Putamen (tissue), 1 donor: ENCODE data around the gene AVL9.
"Not testable (repeated sequence)": the region's sequence is repeated elsewhere in the genome, so short reads cannot be mapped to it uniquely, and the experiment has no call there.

ENCODE experiments used
- DNase-seq: peaks from one replicate; pipeline ENCODE4 v3.0.0-alpha.2; 2016; ENCODE audit warnings: low spot score

AVL9 gene

GRCh38 chr7:32591938-32592337, 96.6 kb downstream of the AVL9 start:
- no peak for DNase-seq

DNA sequence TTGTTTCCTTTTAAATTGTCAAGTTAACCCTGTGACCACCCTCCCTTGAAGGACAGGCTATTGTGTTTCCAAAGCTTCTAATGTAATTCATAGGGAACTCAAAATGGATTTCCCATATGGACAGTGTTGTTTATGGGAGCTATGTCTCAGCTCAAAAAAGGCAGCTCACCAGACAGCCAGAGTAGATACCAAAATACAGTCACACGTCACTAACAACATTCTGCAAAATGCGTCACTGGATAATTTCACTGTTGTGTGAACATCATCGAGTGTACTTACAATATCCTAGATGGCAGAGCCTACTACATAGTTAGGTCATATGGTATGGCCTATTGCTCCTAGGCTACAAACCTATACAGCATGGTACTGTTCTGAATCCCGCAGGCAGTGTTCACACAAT, 97.4 kb downstream of the AVL9 start:
- DNase-seq: no peak

DNA sequence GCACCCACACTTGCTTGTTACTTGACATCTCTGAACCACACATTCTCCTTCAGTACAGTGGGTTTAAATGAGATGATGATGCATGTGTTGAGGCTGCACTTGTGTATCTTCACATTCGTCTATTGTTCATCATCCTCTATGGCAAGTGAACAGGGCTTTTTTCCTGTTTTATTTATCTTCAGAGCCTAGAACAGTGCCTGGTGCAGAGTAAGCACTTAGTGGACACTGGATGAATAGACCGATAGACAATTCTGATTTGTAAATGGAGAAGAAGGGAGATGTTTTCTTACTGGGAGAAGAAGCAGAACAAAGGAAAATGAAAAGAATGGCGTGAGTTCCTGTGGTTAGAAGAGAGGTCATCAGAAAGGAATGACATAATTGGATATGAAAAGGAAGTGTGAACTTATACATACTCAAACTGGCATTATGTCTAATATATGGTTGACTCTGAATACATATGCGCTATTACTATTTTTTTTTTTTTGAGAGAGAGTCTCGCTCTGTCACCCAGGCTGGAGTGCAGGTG, 99.7 kb downstream of the AVL9 start:
- no peak for DNase-seq

DNA sequence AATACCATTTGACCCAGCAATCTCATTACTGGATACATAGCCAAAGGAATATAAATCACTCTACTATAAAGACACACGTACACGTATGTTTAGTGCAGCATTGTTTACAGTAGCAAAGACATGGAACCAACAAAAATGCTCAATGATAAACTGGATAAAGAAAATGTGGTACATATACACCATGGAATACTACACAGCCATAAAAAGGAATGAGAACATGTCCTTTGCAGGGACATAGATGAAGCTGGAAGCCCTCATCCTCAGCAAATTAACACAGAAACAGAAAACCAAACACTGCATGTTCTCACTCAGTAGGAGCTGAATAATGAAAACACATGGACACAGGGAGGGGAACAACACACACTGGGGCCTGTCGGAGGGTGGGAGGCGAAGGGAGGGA, 105.9 kb downstream of the AVL9 start:
- DNase-seq: not testable (repeated sequence)

DNA sequence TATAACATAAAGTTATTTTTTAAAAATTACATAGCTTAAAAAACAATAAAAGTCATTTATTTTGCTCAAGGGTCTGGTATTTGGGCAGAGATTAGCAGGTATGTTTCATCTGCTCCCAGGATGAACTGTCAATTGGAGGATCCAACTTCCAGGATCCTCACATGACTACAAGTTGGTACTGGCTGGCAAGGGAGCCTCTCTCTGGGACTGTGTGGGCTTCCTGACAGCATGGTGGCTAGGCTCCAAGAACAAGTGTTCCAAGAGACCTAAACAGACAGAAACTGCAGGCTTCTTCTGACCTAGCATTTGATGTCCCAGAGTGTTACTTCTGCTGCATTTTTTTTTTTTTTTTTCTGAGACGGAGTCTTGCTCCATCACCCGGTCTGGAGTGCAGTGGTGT, 107.2 kb downstream of the AVL9 start:
- no peak for DNase-seq

- not testable (repeated sequence) for DNase-seq
Measured at GRCh38 chr7:32603492-32603891, 108.2 kb downstream of the AVL9 start.

DNA sequence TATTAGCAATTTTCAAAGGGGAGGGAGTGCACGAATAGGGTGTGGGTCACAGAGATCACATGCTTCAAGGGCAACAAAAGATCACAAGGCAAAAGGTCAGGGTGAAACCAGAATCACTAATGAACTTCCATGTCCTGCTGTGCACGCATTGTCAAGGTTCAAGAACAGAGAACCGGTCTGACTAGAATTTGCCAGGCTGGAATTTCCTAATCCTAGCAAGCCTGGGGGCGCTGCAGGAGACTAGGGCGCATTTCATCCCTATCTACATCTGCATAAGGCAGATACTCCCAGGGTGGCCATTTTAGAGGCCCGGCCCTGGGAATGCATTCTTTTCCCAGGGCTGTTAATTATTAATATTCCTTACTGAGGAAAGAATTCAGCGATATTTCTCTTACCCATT, 108.8 kb downstream of the AVL9 start:
- not testable (repeated sequence) for DNase-seq

DNA sequence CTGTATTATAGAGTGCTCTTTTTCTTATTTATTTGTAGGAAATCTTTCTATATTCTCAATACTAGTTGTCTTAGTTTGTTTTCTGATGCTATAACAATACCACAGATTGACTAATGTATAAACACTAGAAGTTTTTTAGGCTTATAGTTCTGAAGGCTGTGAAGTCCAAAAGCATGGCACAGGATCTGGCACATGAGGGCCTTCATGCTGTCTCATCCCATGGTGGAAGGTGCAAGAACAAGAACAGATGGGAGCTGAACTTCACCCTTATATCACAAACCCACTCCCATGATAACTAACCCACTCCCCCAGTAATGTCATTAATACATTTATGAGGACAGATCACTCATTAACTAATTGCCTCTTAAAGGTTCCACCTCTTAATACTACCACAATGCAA, 109.7 kb downstream of the AVL9 start:
- no peak for DNase-seq

DNA sequence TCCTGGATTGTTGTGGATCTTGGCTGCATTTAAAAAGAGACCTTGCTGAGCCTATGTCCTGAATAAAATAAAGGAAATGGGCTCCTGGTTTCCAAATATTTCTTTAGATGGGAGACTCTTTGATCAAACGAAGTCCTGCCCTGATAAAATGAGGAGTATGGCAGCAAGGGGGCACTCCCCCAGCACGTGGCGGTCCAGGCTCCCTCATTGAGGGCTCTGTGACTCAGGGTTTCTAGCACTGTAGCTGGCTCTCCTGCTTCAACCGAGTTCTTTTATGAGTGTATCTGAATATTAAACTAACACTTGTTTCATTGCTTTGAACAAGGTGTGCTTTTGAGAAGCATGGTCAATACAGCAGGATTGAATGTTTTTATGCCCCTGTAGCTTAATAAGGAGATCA, 114.2 kb downstream of the AVL9 start:
- DNase-seq: no peak

DNA sequence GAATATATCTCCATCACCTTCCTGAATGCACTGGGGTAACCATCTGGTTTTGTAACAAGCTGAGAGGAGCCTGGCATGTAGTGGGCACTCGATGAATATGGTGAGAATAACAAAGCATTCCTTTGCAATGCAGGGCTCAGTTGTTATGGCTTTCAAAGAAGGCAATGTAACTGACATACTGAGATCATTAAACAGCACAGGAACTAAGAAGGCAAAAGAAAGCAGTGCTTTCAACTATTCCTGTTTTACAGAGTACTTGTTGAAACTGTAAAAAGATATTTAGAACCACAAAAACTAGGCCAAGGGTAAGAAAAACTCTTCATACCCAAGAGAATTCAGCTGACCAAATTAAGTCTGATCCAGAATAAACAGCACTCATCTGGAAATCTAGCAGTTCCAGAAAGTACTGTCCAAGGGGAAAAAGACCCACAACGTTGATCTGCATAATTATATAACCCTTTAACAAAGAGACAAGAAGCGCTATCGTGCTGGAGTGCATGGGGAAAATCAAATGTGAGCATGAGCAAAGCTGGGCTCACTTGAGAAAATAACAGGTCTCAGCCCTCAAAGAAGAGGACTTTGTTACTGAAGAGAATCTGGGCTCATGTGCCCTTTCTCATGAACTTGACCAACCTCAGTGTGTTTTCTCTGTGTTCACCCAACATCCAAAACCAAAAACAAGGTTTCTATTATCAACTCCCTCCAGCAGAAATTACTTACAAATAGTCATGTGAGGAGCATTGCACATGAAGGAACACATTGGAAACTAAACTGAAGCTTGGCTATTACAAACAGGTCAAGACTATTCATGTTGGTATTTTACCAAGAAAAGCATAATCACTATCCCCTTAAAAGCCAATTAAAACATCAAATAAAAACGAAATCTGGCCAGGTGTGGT, 116.2 kb downstream of the AVL9 start:
- no peak for DNase-seq

DNA sequence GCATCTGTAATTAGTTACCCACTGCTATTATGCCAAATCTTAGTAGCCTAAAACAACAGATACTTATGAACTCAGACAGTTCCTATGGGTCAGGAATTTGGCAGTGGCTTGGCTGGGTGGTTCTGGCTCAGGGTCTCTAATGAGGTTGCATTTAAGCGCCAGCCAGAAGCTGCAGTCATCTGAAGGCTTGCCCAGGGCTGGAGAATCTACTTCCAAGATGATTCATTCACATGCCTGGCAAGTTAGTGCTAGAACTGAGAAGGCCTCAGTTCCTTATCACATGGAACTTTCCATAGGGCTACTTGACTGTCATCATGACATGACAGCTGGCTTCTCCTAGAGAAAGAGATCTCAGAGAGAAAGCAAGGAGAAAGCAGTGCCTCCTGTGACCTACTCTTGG, 121.3 kb downstream of the AVL9 start:
- no peak for DNase-seq

- DNase-seq: no peak
Measured at GRCh38 chr7:32618470-32618869, 123.2 kb downstream of the AVL9 start.

DNA sequence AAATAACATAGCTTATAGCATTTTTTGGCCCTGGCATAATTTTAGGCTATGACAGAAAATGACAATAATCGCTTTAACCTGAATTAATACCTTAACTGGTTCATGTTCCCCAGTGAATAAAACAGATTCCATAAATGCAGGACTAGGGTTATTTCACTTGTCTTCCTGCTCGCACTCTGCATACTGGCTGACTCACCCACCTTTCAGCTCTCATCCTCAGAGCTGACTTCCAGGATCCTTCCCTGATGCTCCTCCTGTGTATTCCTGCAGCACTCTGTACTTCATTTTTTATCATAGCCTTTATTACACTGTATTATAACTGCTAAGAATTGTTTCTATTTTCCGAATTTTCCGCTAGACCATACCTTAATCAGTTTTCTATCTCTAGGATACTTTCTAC, 123.7 kb downstream of the AVL9 start:
- no peak for DNase-seq

DNA sequence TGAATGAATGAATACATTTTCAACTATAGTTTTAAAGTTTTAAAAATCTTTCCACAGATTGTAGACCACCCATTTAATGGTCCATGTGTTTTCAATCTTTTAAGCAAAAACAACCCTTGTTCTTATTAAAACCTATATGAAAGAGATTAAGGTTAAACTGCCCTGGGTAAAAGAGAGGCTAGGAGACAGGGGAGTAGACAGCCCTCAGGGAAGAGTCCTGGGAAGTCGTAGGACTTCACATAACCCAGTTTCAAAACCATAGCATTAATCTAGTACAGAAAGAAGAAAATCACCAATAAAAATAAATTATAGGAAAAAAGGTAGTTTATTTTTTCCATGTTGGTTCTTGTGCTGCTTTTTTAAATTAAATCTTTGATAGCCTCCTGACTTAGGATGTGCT, 124.1 kb downstream of the AVL9 start:
- DNase-seq: not testable (repeated sequence)

GRCh38 chr7:32631021-32631420, 135.7 kb downstream of the AVL9 start:
- no peak for DNase-seq

GRCh38 chr7:32631590-32632497, 136.6 kb downstream of the AVL9 start:
- not testable (repeated sequence) for DNase-seq

- not testable (repeated sequence) for DNase-seq
Measured at GRCh38 chr7:32633446-32633845, 138.2 kb downstream of the AVL9 start.

GRCh38 chr7:32634798-32635393, 139.6 kb downstream of the AVL9 start:
- not testable (repeated sequence) for DNase-seq

DNA sequence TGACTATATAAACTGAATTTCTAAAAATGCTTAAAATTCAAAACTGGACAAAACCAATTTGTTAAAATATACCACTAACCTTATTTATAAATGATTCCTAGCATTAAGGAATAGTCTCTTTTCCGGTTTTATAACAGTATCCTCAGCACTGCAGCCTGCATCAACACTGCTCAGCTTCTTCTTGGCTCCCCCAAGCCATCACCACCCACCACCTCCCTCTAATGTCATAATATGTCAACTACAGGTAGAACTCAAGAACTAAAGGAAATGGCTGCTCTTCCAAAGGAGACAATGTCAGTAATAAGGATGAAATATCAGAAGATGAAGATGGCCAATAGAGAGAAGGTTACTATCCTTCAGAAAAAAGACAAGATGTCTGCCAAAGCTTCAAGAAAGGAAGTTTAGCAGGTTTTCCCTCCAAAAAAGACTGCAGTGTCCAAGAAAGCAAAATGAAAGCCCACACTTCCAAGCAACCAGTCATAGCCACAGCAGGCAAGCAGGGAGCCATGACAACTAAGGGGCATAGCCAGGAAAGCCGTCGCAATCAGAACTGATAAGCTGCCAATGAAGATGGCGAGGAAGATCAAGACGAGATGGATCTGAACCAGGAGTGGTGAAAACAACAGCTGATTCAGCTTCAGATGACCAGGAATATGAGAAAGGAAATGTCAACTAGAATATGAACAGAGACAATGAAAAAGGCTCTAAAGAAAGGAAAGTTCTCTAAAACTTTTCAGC, 141.6 kb downstream of the AVL9 start:
- DNase-seq: peak; percentile 55

DNA sequence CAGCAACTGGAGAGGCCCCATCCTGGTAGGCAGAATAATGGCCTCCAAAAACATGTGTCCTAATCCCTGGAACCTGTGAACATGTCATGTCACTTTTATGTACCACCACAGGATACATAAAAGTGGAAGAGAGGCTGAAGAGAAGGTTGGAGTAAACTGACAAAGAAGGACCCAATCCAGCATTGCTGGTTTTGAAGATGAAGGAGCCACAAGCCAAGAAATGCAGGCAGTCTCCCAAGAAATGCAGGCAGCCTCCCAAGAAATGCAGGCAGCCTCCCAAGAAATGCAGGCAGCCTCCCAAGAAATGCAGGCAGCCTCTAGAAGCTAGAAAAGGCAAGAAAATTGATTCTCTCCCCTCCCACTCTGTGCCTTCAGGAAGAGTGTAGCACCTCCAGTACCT, 142.3 kb downstream of the AVL9 start:
- DNase-seq: not testable (repeated sequence)
